GM10266 (cell line): ENCODE results near the gene ABCC4.

Source experiments
- DNase-seq: peaks from one replicate; pipeline ENCODE4 v3.0.0; 2012; ENCODE audit errors: extremely low spot score
- TF ChIP-seq, protein P1 (sequence below): IDR thresholded peaks from 2 replicates; pipeline ENCODE4 v1.5.1; 2012; ENCODE audit warnings: mild to moderate bottlenecking, low read depth; ENCODE audit not compliant: control insufficient read depth, insufficient read depth; ENCODE audit errors: missing control alignments

The ABCC4 gene

DNA sequence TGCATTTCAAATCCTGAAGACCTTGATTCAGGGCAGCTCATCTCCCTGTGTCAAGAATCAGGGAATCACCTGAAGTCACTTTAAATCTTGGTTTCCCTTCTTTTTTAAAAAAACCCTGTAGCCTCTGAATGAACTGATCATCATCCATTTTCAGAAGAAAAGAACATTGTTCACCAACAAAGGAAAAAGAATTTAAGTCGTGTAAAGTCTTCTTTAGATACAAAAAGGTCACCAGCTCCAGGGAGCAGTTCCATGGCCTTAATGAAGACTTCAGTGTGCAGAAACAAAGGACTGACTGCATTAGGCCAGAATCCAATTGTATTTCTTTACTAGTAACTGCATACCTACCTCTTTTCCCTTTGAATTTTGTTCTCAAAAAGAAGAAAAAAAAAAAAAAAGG, 245.0 kb downstream of the ABCC4 start:
- no peak for DNase-seq
- TF ChIP-seq, protein P1, sequence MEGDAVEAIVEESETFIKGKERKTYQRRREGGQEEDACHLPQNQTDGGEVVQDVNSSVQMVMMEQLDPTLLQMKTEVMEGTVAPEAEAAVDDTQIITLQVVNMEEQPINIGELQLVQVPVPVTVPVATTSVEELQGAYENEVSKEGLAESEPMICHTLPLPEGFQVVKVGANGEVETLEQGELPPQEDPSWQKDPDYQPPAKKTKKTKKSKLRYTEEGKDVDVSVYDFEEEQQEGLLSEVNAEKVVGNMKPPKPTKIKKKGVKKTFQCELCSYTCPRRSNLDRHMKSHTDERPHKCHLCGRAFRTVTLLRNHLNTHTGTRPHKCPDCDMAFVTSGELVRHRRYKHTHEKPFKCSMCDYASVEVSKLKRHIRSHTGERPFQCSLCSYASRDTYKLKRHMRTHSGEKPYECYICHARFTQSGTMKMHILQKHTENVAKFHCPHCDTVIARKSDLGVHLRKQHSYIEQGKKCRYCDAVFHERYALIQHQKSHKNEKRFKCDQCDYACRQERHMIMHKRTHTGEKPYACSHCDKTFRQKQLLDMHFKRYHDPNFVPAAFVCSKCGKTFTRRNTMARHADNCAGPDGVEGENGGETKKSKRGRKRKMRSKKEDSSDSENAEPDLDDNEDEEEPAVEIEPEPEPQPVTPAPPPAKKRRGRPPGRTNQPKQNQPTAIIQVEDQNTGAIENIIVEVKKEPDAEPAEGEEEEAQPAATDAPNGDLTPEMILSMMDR = no peak

DNA sequence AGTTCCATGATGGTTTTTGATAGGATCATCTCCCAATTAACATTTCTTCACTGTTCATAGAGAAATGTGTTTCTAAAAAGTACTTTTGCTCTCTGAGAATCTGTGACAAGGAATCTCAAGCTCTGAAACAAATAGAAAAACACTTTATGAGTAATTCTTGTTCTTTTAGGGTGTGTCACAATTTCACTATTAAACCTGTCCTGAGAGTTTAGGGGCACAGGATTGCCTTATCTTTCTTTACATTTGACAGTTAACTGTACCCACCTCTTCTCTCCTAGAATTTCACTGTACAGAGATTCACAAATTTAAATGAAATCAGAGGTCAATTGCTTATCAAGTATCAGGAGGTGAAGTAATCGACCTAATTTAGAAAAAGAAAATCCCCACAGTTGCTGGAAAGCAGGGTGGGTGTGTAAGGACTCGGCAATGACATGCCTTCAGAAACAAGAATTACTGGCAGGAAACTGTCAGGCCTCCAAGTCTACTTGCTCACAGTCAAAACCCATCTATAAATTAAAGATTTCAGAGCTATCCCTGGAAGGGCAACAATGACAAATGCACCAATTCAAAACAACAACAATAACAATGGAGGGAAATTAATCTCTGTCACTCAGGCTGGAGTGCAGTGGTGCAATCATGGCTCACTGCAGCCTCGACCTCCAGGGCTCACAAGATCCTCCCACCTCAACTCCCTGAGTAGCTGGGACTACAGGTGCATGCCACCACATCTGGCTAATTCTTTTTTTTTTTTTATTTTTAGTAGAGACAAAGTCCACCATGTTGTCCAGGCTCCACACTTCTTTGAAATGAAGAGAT, 250.2 kb downstream of the ABCC4 start:
- peak; percentile 31 for DNase-seq
- TF ChIP-seq, protein P1 = no peak

DNA sequence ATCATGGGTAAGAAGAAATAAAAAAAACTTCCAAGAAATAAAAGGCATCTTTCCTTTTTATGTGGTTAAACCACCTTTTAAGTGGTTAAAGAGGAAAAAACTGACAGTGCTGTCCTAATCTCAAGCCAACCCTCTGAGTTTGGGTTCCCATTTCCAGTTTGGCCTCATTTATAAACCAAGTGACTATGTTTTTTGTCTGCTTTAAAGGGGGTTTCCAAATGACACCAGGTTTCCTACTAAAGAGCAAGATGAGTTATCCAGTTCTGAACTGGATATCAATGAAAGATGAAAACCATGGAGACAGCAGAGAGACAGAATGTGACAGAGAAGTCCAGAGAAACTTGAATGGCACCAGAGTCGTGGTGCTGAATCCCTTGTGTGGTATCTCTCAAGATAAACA, 251.5 kb downstream of the ABCC4 start:
- TF ChIP-seq, protein P1 = no peak
- DNase-seq = no peak

- TF ChIP-seq, protein P1 = no peak
- no peak for DNase-seq
These were observed 256.6 kb downstream of the ABCC4 start for GRCh38 chr13:95044452-95045205.

- TF ChIP-seq, protein P1 = no peak
- no peak for DNase-seq
These were observed 261.8 kb downstream of the ABCC4 start for GRCh38 chr13:95039415-95039814.

DNA sequence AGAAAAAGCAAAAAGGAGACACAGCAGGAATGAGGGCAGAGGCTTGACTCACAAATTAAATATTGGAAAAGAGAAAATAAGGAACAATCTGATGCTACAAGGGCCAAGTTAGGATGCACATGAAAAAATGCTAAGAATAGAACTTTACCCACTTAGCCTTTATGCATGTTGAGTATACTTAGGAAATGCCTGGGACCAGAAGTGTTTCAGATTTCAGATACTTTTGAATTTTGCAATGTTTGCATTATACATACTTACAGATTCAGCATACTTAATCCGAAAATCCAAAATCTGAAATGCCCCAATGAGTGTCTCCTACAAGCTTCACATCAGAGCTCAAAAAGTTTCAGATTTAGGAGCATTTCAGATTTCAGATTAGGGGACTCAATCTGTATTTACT, 262.3 kb downstream of the ABCC4 start:
- TF ChIP-seq, protein P1 = no peak
- no peak for DNase-seq

DNA sequence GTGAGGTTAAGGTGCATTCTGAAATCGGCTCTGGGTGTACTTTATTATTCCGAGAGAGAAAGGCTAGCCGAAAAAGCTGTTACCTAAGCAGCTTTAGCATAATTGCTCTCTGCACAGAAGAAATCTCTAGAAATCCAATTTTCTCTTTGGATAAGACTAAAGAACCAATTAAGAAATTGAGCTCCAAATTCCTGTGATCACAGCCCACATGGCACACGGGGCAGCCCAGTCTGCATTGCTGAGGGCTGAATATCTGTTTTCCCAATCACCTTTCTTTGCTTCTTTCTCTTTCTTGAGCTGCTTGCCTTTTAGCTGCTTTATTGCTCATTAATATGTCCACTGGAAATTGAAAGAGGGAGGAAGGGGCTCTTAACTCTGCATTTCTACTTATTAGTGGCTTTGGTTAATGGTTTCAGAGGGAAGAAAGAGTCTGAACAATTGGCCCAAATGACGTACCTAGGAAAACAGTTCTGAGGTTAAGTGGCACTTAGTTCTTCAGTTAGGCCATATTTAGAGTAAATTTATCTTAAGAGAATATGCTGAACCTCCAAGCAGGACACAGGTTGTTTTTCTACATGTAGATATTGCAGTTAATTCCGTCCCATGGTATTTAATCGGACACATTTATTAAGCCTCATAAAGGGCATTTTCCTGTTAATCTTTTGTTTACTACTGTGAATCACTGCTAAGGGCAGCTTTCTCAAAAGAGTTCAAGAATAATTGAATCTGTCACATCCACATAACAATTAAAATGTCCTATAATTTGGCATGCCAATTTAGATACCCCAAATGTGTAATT, 265.7 kb downstream of the ABCC4 start:
- DNase-seq = no peak
- TF ChIP-seq, protein P1 = no peak
